K562 (cell line): ENCODE results near the gene CUL3. TPM values are rescaled to one million over a fixed set of nuclear protein-coding genes. Genes with fewer than 3 reads are reported as not detected.

ENCODE experiments used
- CREM ChIP-seq: IDR thresholded peaks from 2 replicates; pipeline ENCODE4 v1.6.1; 2014; ENCODE audit warnings: antibody characterized with exemption, low read depth
- HNRNPH1 ChIP-seq: fragments of 200-400 bp; formaldehyde crosslinking; optimal IDR thresholded peaks from 2 replicates; pipeline ENCODE3; 2017; ENCODE audit warnings: low read depth, mild to moderate bottlenecking, low read length, moderate library complexity
- JUNB ChIP-seq: fragments of 450-650 bp; formaldehyde crosslinking; conservative IDR thresholded peaks from 2 replicates; pipeline ENCODE4 v1.4.0; 2020; ENCODE audit warnings: mild to moderate bottlenecking
- NCOA6 ChIP-seq: fragments of 450-650 bp; IDR thresholded peaks from 2 replicates; pipeline ENCODE4 v1.6.1; 2017; ENCODE audit warnings: mild to moderate bottlenecking
- PBX2 ChIP-seq, 2 experiments: IDR thresholded peaks in 1 of 2; conservative IDR thresholded peaks in 1 of 2; 2 replicates each; pipeline ENCODE4 v1.6.1; 2016; ENCODE audit warnings: low read depth in 2 of 2, mild to moderate bottlenecking in 1 of 2, missing compliant biosample characterization in 1 of 2, missing genetic modification characterization in 1 of 2, moderate library complexity in 1 of 2
- THAP7 ChIP-seq: fragments of 250-450 bp; sonication (Bioruptor Pico); IDR thresholded peaks from 2 replicates; pipeline ENCODE4 v1.5.0; 2021
- ZNF407 ChIP-seq: fragments of 450-650 bp; IDR thresholded peaks from 2 replicates; pipeline ENCODE4 v1.6.1; 2016; ENCODE audit warnings: low read depth
- ZNF764 ChIP-seq: fragments of 250-450 bp; sonication (Bioruptor Pico); IDR thresholded peaks from 2 replicates; pipeline ENCODE4 v1.4.0; 2020; ENCODE audit warnings: low read depth, mild to moderate bottlenecking, moderate library complexity
- polyA plus RNA-seq, 8 experiments: library from polyadenylated mRNA; depleted of rRNA in 4 of 8; stranded (reverse) in 5 of 8; unstranded in 3 of 8; fragments of >200 nt; fragmentation: Nextera tagmentation in 2 of 8; fragmentation: Illumina TruSeq in 1 of 8; extraction: Ambion mirVana in 2 of 8; extraction: Trizol in 1 of 8; gene quantifications; 2 replicates each; pipeline versions ENCODE4 v1.2.1 to v1.2.3, GENCODE V29; 2011 to 2014; ENCODE audit warnings: inconsistent platforms in 1 of 8, missing spikeins in 1 of 8
- total RNA-seq, 7 experiments: library from RNA; depleted of rRNA in 6 of 7; stranded (reverse); fragments of >200 nt in 6 of 7; fragmentation: Illumina TruSeq in 2 of 7; extraction: Trizol in 2 of 7; gene quantifications; 2 replicates each; pipeline versions ENCODE4 v1.2.1 to v1.2.3, GENCODE V29; 2011 to 2021; ENCODE audit warnings: low replicate concordance in 1 of 7

CUL3 gene
- total and polyA plus RNA-seq, 9 of the 15 experiments (the other 6 are each of a cell fraction or from before 2014, with no cell fraction given), result 31.5 to 71.9 (median 56.4) TPM

GRCh38 chr2:224572338-224572737 lies 12.8 kb downstream of the CUL3 start (continued):
- TF ChIP-seq ZNF407 (no peak), PBX2 (CRISPR knock-in tag; IDR thresholded peaks at IDR 0.05; ENCODE audit: low read depth) (no peak), PBX2 (tag; conservative IDR thresholded peaks at IDR 0.05; ENCODE audit: low read depth) (no peak), THAP7 (CRISPR knock-in tag) (no peak), JUNB (CRISPR knock-in tag) (no peak), ZNF764 (CRISPR knock-in tag) (no peak), NCOA6 (no peak), CREM (no peak), HNRNPH1 (no peak)
